Ovary (tissue), 3 donors: ENCODE results near the gene TENT5A.

Experiments
- EP300 ChIP-seq: sonication (generic); formaldehyde crosslinking; IDR thresholded peaks from one replicate; pipeline ENCODE4 v1.6.1; 2017; ENCODE audit warnings: antibody characterized with exemption
- POLR2A ChIP-seq: fragments of 450-650 bp; IDR thresholded peaks from one replicate; pipeline ENCODE4 v1.6.1; 2017; ENCODE audit warnings: antibody characterized with exemption, mild to moderate bottlenecking, moderate library complexity
- TF ChIP-seq, protein P1 (sequence below), 3 donors: fragments of 450-650 bp in 2 of 3; fragments of 200-600 bp in 1 of 3; IDR thresholded peaks; one replicate each; pipeline versions ENCODE4 v1.5.1 to v1.8.0; 2016 to 2022; ENCODE audit warnings: antibody characterized with exemption in 3 of 3, mild to moderate bottlenecking in 1 of 3
- donor health status: DM: no; HTN: no; CAD: no.

DNA sequence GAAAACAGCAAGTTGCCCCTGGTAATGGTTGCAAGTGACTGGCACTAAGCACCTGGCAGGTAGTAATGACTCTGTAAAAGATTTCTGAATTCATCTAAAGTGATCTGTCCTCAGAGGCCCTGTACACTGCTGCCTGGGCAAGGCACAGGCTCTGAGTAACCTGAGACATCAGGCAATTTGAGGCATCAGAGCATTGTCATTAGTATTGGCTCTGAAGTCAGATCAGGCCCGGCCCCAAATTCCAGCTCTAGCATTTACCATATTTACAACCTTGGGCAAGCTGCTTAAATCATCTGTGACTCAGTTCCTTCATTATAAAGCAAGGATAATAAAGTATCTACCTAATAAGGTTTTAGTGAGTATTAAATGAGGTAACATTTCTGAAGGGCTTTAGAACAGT lies 17.3 kb upstream of the TENT5A start:
- TF ChIP-seq, protein P1, sequence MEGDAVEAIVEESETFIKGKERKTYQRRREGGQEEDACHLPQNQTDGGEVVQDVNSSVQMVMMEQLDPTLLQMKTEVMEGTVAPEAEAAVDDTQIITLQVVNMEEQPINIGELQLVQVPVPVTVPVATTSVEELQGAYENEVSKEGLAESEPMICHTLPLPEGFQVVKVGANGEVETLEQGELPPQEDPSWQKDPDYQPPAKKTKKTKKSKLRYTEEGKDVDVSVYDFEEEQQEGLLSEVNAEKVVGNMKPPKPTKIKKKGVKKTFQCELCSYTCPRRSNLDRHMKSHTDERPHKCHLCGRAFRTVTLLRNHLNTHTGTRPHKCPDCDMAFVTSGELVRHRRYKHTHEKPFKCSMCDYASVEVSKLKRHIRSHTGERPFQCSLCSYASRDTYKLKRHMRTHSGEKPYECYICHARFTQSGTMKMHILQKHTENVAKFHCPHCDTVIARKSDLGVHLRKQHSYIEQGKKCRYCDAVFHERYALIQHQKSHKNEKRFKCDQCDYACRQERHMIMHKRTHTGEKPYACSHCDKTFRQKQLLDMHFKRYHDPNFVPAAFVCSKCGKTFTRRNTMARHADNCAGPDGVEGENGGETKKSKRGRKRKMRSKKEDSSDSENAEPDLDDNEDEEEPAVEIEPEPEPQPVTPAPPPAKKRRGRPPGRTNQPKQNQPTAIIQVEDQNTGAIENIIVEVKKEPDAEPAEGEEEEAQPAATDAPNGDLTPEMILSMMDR (IDR thresholded peaks at IDR 0.05), result no peak
- TF ChIP-seq POLR2A, result no peak
- TF ChIP-seq EP300, result no peak
